Kidney (tissue), 14 donors: ENCODE results near the gene ZC3H10. TPM values are rescaled to one million over a fixed set of nuclear protein-coding genes. Genes with fewer than 3 reads are reported as not detected.
A peak's percentile ranks its signal among the peaks of the same experiment; 100 is the strongest.

Source experiments
- DNase-seq, 5 donors: peaks; one replicate each; pipeline ENCODE4 v3.0.0-alpha.2; 2013 to 2020
- FAIRE-seq: peaks from 2 replicates; lab custom pipeline; 2012; peaks lifted over from hg19 to GRCh38; lab: Jason Lieb, UNC
- H3K27ac ChIP-seq, 2 donors: one replicate each; pipeline ENCODE4 v1.7.0; 2013; ENCODE audit warnings: low read depth in 2 of 2, low read length in 2 of 2, inconsistent platforms in 1 of 2
- H3K27me3 ChIP-seq: one replicate; pipeline ENCODE4 v1.7.1; 2013; ENCODE audit warnings: low read length, inconsistent platforms; ENCODE audit not compliant: control insufficient read depth, insufficient read depth
- H3K36me3 ChIP-seq, 3 donors: one replicate each; pipeline versions ENCODE4 v1.7.0 to v1.7.1; 2013; ENCODE audit warnings: low read length in 3 of 3, control low read depth in 1 of 3, inconsistent platforms in 1 of 3; ENCODE audit not compliant: insufficient read depth in 3 of 3, control insufficient read depth in 2 of 3
- H3K4me1 ChIP-seq, 3 donors: one replicate each; pipeline versions ENCODE4 v1.7.0 to v1.7.1; 2013; ENCODE audit warnings: low read length in 3 of 3, inconsistent platforms in 1 of 3, low read depth in 1 of 3; ENCODE audit not compliant: control insufficient read depth in 2 of 3, insufficient read depth in 2 of 3
- H3K4me3 ChIP-seq, 3 donors: one replicate each; pipeline versions ENCODE4 v1.7.0 to v1.8.1; 2013; ENCODE audit warnings: low read length in 3 of 3, control low read depth in 1 of 3, inconsistent platforms in 1 of 3
- H3K9ac ChIP-seq, 3 donors: one replicate each; pipeline versions ENCODE4 v1.7.0 to v1.7.1; 2013; ENCODE audit warnings: low read length in 3 of 3, control low read depth in 1 of 3, inconsistent platforms in 1 of 3
- H3K9me3 ChIP-seq, 3 donors: one replicate each; pipeline versions ENCODE4 v1.7.0 to v1.7.1; 2013; ENCODE audit warnings: low read length in 3 of 3, control low read depth in 1 of 3, inconsistent platforms in 1 of 3; ENCODE audit not compliant: control insufficient read depth in 2 of 3, insufficient read depth in 1 of 3
- intact Hi-C: fragments of 100-400 bp; cut with DNase I; formaldehyde crosslinking; loops from one replicate; pipeline ENCODE4 v1.11.1; 2022
- polyA plus RNA-seq: library from polyadenylated mRNA; stranded (reverse); fragments of 350-450 nt; fragmentation: Illumina TruSeq; extraction: RNeasy Lipid Tissue Mini Kit (QIAGEN cat#74804); gene quantifications from one replicate; pipeline ENCODE4 v1.2.3, GENCODE V29; 2014; ENCODE audit warnings: low read depth, low replicate concordance; ENCODE audit not compliant: insufficient read depth
- total RNA-seq: library from RNA; stranded (reverse); fragmentation: NEBNext Ultra II Directional; extraction: Animal tissue kit (Norgen Biotek cat#: 25700); gene quantifications from one replicate; pipeline ENCODE4 v1.2.1, GENCODE V29; 2021
- TF ChIP-seq, protein P1 (sequence below): IDR thresholded peaks from 3 replicates; pipeline ENCODE4 v1.5.1; 2012; ENCODE audit warnings: mild to moderate bottlenecking, moderate library complexity, borderline replicate concordance; ENCODE audit not compliant: insufficient read depth; ENCODE audit errors: extremely low read depth
- donor health status: control.
- donor health status: control.
- donor health status: control.
- donor health status: control.
- donor health status: control.
- donor health status: DM: yes; HTN: yes; CAD: no.
- donor health status: Normal renal cell carcinoma (clear cell type).

The ZC3H10 gene
- total and polyA plus RNA-seq, 2 donors from 2014 or later: 2.4 to 8.6 TPM

DNA sequence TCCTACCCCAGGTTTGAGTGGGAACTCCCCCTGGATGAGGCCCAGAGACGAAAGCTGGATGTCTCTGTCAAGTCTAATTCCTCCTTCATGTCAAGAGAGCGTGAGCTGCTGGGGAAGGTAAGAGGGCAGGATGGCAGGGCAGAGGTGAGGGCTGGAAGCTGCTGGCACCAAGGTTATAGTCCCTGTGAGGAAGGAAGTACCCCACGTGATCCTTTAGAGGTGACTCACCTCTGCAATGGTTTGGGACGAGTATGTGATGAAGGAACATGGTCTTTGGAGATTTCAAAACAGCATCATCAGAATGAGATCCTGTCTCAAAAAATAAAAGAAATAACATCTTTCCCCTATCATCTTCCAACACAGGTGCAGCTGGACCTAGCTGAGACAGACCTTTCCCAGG, 25.2 kb downstream of the ZC3H10 start:
- no peaks in the 10 kb centered on the region for H3K9me3 ChIP-seq
- peaks cover 0 to 7% (median 2%) of the 10 kb centered on the region in 3 donors for H3K4me1 ChIP-seq
- no peak overlapping the region for H3K27ac ChIP-seq
- TF ChIP-seq, protein P1, sequence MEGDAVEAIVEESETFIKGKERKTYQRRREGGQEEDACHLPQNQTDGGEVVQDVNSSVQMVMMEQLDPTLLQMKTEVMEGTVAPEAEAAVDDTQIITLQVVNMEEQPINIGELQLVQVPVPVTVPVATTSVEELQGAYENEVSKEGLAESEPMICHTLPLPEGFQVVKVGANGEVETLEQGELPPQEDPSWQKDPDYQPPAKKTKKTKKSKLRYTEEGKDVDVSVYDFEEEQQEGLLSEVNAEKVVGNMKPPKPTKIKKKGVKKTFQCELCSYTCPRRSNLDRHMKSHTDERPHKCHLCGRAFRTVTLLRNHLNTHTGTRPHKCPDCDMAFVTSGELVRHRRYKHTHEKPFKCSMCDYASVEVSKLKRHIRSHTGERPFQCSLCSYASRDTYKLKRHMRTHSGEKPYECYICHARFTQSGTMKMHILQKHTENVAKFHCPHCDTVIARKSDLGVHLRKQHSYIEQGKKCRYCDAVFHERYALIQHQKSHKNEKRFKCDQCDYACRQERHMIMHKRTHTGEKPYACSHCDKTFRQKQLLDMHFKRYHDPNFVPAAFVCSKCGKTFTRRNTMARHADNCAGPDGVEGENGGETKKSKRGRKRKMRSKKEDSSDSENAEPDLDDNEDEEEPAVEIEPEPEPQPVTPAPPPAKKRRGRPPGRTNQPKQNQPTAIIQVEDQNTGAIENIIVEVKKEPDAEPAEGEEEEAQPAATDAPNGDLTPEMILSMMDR: no peak
- DNase-seq (no peak), FAIRE-seq (no peak)
- H3K36me3 ChIP-seq: peaks cover 2 to 26% (median 21%) of the 10 kb centered on the region in 3 donors
- H3K9ac ChIP-seq: no peak overlapping the region
- intact Hi-C loops: no loop called here
- no peaks in the 10 kb centered on the region for H3K27me3 ChIP-seq
- H3K4me3 ChIP-seq: no peak overlapping the region

DNA sequence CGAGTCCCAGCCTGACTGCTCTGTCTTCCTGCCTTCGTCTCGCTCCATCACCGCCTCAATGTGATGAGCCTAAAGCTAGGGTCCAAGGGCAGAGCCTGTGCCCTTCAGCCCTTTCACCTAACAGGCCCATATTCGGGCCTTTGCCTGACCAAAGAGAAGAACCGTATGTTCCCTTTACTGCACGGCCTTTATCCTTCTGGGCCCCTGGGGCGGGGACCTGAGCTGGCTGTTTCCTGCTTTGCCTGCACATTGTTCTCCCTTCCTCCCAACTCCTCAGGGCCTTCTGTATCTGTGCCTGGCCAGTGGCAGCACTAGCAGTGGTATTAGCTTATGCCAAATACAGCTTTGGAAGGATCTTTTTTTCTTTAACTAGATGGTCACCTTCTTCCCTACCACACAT, 25.8 kb downstream of the ZC3H10 start:
- no peak overlapping the region for H3K4me3 ChIP-seq
- no peaks in the 10 kb centered on the region for H3K9me3 ChIP-seq
- no peaks in the 10 kb centered on the region for H3K27me3 ChIP-seq
- H3K4me1 ChIP-seq: peaks cover 0 to 7% (median 2%) of the 10 kb centered on the region in 3 donors
- H3K9ac ChIP-seq: no peak overlapping the region
- peaks cover 2 to 23% (median 21%) of the 10 kb centered on the region in 3 donors for H3K36me3 ChIP-seq
- FAIRE-seq (no peak), DNase-seq (peak in 1 of 5 donors; percentile 59)
- H3K27ac ChIP-seq: peak overlapping the region in 1 of 2 donors; percentile 57
- intact Hi-C loops: no loop called here
- TF ChIP-seq, protein P1: no peak

DNA sequence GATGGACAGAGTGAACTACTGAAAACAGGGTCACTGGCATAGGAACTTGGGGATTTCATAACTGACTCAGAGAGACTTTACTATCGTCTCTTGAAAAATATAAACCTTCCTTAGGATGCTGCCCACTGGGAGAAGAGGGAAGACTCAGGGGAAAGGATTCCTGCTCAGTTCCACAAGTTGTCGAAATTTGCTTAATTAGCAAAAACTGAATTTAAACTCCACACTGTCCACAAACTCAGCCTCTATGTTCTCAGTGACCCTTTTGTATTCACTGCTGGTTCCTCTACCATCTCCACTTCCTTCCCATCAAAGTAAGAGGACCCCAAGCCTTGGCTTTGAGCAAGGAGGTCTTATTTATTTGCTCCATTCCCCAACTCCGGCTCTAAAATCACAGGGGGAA, 27.2 kb downstream of the ZC3H10 start:
- Histone ChIP-seq H3K4me1 (peaks cover 0 to 7% (median 2%) of the 10 kb centered on the region in 3 donors), H3K4me3 (no peak overlapping the region), H3K27me3 (no peaks in the 10 kb centered on the region), H3K9me3 (no peaks in the 10 kb centered on the region), H3K9ac (no peak overlapping the region), H3K36me3 (peaks cover 2 to 22% (median 21%) of the 10 kb centered on the region in 3 donors), H3K27ac (no peak overlapping the region)
- FAIRE-seq: no peak
- intact Hi-C loops: no loop called here
- TF ChIP-seq, protein P1: no peak
- no peak for DNase-seq
